HAP-1 (cell line): ENCODE results near the gene VWDE.

Source experiments
- DNase-seq, 2 experiments: peaks; one replicate each; pipeline ENCODE4 v3.0.0-alpha.2; 2016 to 2020; ENCODE audit warnings: low spot score in 2 of 2
- H3K27me3 ChIP-seq: fragments of 250-450 bp; sonication (Bioruptor Pico); 2 replicates; pipeline ENCODE4 v1.5.1; 2020; ENCODE audit warnings: low read depth, mild to moderate bottlenecking, moderate library complexity
- H3K36me3 ChIP-seq: fragments of 250-450 bp; sonication (Bioruptor Pico); replicated peaks from 2 replicates; pipeline ENCODE4 v1.5.1; 2020; ENCODE audit warnings: mild to moderate bottlenecking
- H3K4me1 ChIP-seq: fragments of 250-450 bp; sonication (Bioruptor Pico); 2 replicates; pipeline ENCODE4 v1.5.1; 2020; ENCODE audit warnings: mild to moderate bottlenecking
- H3K4me3 ChIP-seq: fragments of 250-450 bp; sonication (Bioruptor Pico); 2 replicates; pipeline ENCODE4 v1.5.1; 2020; ENCODE audit warnings: mild to moderate bottlenecking, moderate library complexity
- H3K9me3 ChIP-seq: fragments of 250-450 bp; sonication (Bioruptor Pico); 2 replicates; pipeline ENCODE4 v1.5.1; 2020; ENCODE audit warnings: mild to moderate bottlenecking, moderate library complexity
- in situ Hi-C: fragments of 300-500 bp; cut with MboI; formaldehyde crosslinking; loops from 3 replicates; pipeline ENCODE4 v1.14.3; 2020; ENCODE audit warnings: low sequenced_read_pairs, inconsistent platforms, mixed read lengths

Gene VWDE

DNA sequence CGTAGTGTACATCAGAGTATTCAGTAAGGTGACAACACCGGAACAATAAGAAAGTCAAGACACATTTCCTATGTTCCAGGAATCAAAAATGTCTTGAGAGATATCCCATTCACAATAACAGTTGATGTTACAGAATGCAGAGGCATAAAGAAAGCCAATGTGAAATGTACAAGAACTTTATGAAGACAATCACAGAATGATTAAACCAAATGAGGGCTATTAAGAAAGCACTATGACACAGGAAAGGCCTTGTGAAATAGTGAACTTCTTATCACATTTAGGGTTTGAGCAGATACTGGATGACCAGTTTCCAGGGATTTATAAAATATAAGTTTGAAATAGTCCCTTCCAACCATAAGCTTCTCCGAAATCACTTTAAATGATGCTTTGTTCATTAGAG lies 52.7 kb downstream of the VWDE start:
- H3K4me1 ChIP-seq, result no peaks in the 10 kb centered on the region
- in situ Hi-C loops, result no loop called here
- H3K9me3 ChIP-seq, result no peaks in the 10 kb centered on the region
- H3K27me3 ChIP-seq, result no peaks in the 10 kb centered on the region
- H3K36me3 ChIP-seq, result peaks cover 13% of the 10 kb centered on the region; the same call in 1 of the 2 replicates
- no peak overlapping the region for H3K4me3 ChIP-seq
- no peak for DNase-seq

GRCh38 chr7:12337095-12337494 lies 66.6 kb downstream of the VWDE start:
- Histone ChIP-seq H3K4me3 (no peak overlapping the region), H3K36me3 (peaks cover 5% of the 10 kb centered on the region; the same call in 1 of the 2 replicates), H3K27me3 (no peaks in the 10 kb centered on the region), H3K9me3 (no peaks in the 10 kb centered on the region), H3K4me1 (no peaks in the 10 kb centered on the region)
- DNase-seq, result no peak
- in situ Hi-C loops, result no loop called here

GRCh38 chr7:12328888-12329770 lies 74.5 kb downstream of the VWDE start:
- no peaks in the 10 kb centered on the region for H3K4me1 ChIP-seq
- in situ Hi-C loops, result loop anchor here (10.0 kb wide), 1 partner anchor 494 kb away; the partner anchor contains the start of gene THSD7A
- H3K27me3 ChIP-seq, result no peaks in the 10 kb centered on the region
- no peaks in the 10 kb centered on the region for H3K9me3 ChIP-seq
- DNase-seq, result no peak
- H3K4me3 ChIP-seq, result no peak overlapping the region
- H3K36me3 ChIP-seq, result no peaks in the 10 kb centered on the region

- in situ Hi-C loops, result loop anchor here (10.0 kb wide), 1 partner anchor 493 kb away; the partner anchor contains the start of gene THSD7A
- H3K4me1 ChIP-seq, result no peaks in the 10 kb centered on the region
- H3K4me3 ChIP-seq, result no peak overlapping the region
- H3K27me3 ChIP-seq, result no peaks in the 10 kb centered on the region
- H3K36me3 ChIP-seq, result no peaks in the 10 kb centered on the region
- DNase-seq, result no peak
- H3K9me3 ChIP-seq, result no peaks in the 10 kb centered on the region
Observed at GRCh38 chr7:12327922-12328321, 75.7 kb downstream of the VWDE start.

GRCh38 chr7:12325646-12326045 lies 78.0 kb downstream of the VWDE start:
- in situ Hi-C loops, result loop anchor here (10.0 kb wide), 1 partner anchor 491 kb away; the partner anchor contains the start of gene THSD7A
- no peak for DNase-seq
- no peaks in the 10 kb centered on the region for H3K9me3 ChIP-seq
- H3K36me3 ChIP-seq, result no peaks in the 10 kb centered on the region
- no peaks in the 10 kb centered on the region for H3K27me3 ChIP-seq
- no peaks in the 10 kb centered on the region for H3K4me1 ChIP-seq
- no peak overlapping the region for H3K4me3 ChIP-seq

GRCh38 chr7:12323415-12323814 lies 80.2 kb downstream of the VWDE start:
- no peak for DNase-seq
- Histone ChIP-seq H3K4me3 (no peak overlapping the region), H3K4me1 (no peaks in the 10 kb centered on the region), H3K36me3 (no peaks in the 10 kb centered on the region), H3K9me3 (no peaks in the 10 kb centered on the region), H3K27me3 (no peaks in the 10 kb centered on the region)
- in situ Hi-C loops, result loop anchor here (5.0 to 10.0 kb wide), 2 partner anchors 256 to 489 kb away; partner anchors contain the start of gene THSD7A

DNA sequence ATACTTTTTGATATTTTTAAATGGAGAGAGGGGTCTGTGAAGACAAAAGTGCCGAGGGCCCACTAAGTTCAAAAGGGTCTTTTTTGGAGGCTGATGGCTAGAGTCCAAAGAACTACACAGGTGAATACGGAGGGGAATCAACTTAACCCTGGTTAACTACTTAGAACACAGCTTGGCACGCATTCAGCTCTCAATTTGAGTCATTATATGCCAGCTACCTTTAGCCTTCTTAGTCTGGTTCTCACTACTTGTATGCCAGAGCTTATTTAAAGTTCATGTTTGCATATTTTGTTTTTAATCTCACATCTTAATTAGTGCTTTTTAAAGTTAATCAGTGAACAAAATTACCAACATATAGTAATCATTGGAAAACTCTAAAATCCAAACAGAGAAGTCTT lies 80.8 kb downstream of the VWDE start:
- no peak for DNase-seq
- no peaks in the 10 kb centered on the region for H3K36me3 ChIP-seq
- H3K27me3 ChIP-seq, result no peaks in the 10 kb centered on the region
- no peak overlapping the region for H3K4me3 ChIP-seq
- no peaks in the 10 kb centered on the region for H3K4me1 ChIP-seq
- in situ Hi-C loops, result loop anchor here (5.0 to 10.0 kb wide), 2 partner anchors 256 to 488 kb away; partner anchors contain the start of gene THSD7A
- no peaks in the 10 kb centered on the region for H3K9me3 ChIP-seq

DNA sequence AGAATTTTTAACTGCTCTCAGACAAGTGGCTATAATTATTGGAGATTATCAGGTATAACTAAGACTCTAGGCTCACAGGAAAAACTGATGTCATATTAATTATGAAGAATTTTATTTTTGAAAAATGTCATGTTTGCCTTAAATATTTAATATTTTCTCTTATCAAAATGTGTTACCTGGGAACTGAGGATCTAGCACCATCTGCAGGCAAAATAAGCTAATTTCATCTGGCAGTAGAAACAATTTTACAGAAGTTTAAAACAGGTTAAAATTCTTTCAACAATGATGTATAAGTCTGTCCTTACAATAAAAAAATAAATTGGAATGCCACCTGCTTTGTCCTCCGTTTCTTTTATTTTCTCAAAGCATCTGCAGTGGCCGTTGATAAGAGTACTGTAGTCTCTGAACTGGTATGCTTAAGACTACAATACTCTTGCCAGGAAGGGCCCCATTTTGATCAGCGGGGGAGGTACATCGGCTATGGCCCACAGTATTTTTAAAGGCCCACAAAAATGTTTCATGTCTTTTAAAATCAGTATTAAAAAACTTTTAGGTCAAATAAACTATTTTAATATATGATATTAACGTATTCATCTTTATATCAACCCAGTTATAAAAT lies 81.3 kb downstream of the VWDE start:
- no peaks in the 10 kb centered on the region for H3K9me3 ChIP-seq
- no peaks in the 10 kb centered on the region for H3K4me1 ChIP-seq
- H3K4me3 ChIP-seq, result no peak overlapping the region
- H3K36me3 ChIP-seq, result no peaks in the 10 kb centered on the region
- no peaks in the 10 kb centered on the region for H3K27me3 ChIP-seq
- DNase-seq, result peak in 1 of 2 experiments; percentile 16
- in situ Hi-C loops, result loop anchor here (5.0 to 10.0 kb wide), 2 partner anchors 255 to 488 kb away; partner anchors contain the start of gene THSD7A

GRCh38 chr7:12320987-12321647 lies 82.5 kb downstream of the VWDE start:
- Histone ChIP-seq H3K4me1 (peaks cover 3% of the 10 kb centered on the region; the same call in 1 of the 2 replicates), H3K36me3 (no peaks in the 10 kb centered on the region), H3K4me3 (no peak overlapping the region), H3K9me3 (no peaks in the 10 kb centered on the region), H3K27me3 (no peaks in the 10 kb centered on the region)
- DNase-seq, result no peak
- in situ Hi-C loops, result loop anchor here (5.0 to 10.0 kb wide), 2 partner anchors 254 to 486 kb away; partner anchors contain the start of gene THSD7A

DNA sequence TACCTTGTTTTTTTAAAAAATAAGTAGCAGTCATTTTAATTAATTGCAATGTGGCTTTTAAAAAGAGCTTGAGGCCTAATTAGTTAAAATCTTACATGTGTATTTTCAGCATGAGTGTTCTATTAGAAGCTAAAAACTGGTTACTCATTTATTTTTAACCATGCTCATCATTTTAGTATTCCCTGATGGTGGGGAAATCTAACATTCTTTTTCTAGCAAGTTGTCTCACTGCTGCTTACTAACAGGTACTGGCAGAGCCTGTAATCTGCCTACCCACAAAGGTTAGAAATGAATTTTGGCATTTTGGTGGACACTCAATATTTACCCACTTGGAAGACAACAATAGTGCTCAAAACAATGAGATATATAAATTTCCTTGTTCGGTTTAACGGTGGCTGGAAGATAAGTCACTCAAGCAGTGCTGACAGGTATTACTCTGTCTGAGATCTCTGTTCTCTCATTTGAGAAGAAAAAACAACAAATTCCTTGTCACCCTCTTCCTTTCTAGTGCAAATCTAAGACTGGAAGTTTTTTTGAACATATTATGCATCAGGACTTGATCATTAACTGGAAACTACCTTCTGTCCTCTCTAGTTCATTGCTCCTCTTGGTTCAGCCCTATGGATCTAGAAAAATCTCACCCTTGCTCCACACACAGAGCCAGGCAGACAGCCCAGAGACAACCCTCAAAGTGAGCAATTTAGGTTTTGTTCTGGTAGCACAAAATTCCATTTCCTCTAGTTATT lies 83.3 kb downstream of the VWDE start:
- H3K27me3 ChIP-seq, result no peaks in the 10 kb centered on the region
- H3K4me3 ChIP-seq, result no peak overlapping the region
- H3K36me3 ChIP-seq, result no peaks in the 10 kb centered on the region
- no peaks in the 10 kb centered on the region for H3K9me3 ChIP-seq
- in situ Hi-C loops, result loop anchor here (5.0 to 10.0 kb wide), 2 partner anchors 253 to 486 kb away; partner anchors contain the start of gene THSD7A
- peaks cover 3% of the 10 kb centered on the region; the same call in 1 of the 2 replicates for H3K4me1 ChIP-seq
- DNase-seq, result no peak

DNA sequence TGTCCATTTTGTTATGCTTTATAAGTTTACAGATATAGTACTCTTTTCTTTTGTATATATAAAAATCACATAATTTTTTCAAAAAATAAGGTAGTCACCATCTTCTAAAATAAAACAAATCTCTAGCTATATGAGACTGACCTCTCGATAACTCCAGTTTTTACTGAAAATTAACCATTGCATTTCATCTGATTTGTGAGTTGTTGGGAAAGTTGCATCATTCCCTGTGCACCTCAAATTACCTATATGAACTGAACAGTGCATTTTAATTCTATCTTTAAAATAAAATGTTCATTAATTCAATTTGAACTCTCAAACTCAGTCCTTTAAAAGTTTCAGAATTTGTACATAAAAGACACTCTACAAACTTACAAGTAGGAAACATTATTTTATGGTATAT lies 86.0 kb downstream of the VWDE start:
- peaks cover 5% of the 10 kb centered on the region for H3K4me1 ChIP-seq
- no peak for DNase-seq
- in situ Hi-C loops, result no loop called here
- no peaks in the 10 kb centered on the region for H3K9me3 ChIP-seq
- no peaks in the 10 kb centered on the region for H3K36me3 ChIP-seq
- H3K4me3 ChIP-seq, result no peak overlapping the region
- H3K27me3 ChIP-seq, result no peaks in the 10 kb centered on the region

DNA sequence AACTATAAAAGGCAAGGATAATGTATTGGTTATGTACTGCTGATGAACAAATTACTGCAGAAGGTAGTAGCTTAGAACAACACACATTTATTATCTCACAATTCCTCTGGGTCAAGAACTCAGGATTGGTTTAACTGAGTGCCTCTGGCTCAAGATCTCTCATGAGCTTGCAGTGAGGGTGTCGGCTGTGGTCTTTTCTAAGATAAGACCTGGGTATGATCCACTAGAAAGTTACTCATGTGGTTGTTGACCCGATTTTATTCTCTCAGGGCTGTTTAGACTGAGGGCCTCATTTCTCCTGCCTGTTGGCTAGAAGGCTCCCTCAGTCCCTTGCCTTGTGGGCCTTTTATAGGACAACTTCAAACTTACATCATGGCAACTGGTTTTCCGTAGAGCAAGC lies 86.7 kb downstream of the VWDE start:
- DNase-seq, result no peak
- no peaks in the 10 kb centered on the region for H3K9me3 ChIP-seq
- in situ Hi-C loops, result no loop called here
- H3K4me3 ChIP-seq, result no peak overlapping the region
- no peaks in the 10 kb centered on the region for H3K27me3 ChIP-seq
- peaks cover 5% of the 10 kb centered on the region for H3K4me1 ChIP-seq
- H3K36me3 ChIP-seq, result no peaks in the 10 kb centered on the region

DNA sequence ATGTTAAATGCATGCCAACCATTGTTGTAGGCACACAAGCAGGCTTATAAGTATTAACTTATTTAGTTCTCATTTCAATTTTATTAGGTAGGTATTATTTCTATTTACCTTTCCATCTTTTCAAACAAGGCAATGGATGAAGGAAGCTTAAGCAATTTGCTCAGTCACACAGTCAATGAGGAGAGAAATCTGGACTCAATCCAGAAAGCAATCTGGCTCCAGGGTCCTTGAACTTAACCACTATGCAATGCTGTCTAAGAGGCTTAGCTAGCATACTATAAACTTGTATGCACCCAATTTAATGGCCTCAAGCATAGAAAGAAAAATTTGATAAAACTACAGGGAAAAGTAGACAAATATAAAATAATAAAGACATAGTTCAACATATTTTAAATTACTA lies 88.6 kb downstream of the VWDE start:
- DNase-seq, result peak; percentile 47 to 77
- in situ Hi-C loops, result no loop called here

More for the DNA sequence above, 88.6 kb downstream of the VWDE start:
- Histone ChIP-seq H3K4me3 (no peak overlapping the region), H3K27me3 (no peaks in the 10 kb centered on the region), H3K9me3 (no peaks in the 10 kb centered on the region), H3K36me3 (no peaks in the 10 kb centered on the region), H3K4me1 (peaks cover 5% of the 10 kb centered on the region)
